OCI-LY7 (cell line): ENCODE results near the gene IP6K3. TPM values are rescaled to one million over a fixed set of nuclear protein-coding genes. Genes with fewer than 3 reads are reported as not detected.

Experiments
- BruUV-seq: library from RNA; stranded (reverse); fragments of 400-500 nt; replicated peaks from 2 replicates; lab custom pipeline; 2021; lab: Mats Ljungman, UMichigan
- CTCF ChIA-PET: fragments of 300-600 bp; sonication (Branson Sonifier 250); formaldehyde crosslinking; loops from one replicate; lab custom pipeline; 2022; ENCODE audit warnings: antibody characterized with exemption; ENCODE audit not compliant: unreplicated experiment; lab: Charles Lee
- POLR2A ChIA-PET: fragments of 300-600 bp; sonication (Branson Sonifier 250); formaldehyde crosslinking; loops from one replicate; lab custom pipeline; 2022; ENCODE audit warnings: antibody characterized with exemption; lab: Charles Lee
- DNase-seq: peaks from one replicate; pipeline ENCODE4 v3.0.0-alpha.2; 2015; ENCODE audit warnings: low spot score
- H2AFZ ChIP-seq: fragments of 200-600 bp; sonication (generic), shearing (Covaris generic); 2 replicates; pipeline ENCODE4 v1.6.1; 2014; ENCODE audit warnings: mild to moderate bottlenecking, antibody characterized with exemption, low read length, moderate library complexity
- H3K27ac ChIP-seq: fragments of 200-600 bp; sonication (generic); 2 replicates; pipeline ENCODE4 v1.5.1; 2014; ENCODE audit warnings: mixed run types, low read depth, mild to moderate bottlenecking, moderate library complexity, low read length, inconsistent platforms; ENCODE audit not compliant: poor library complexity, severe bottlenecking
- H3K36me3 ChIP-seq: fragments of 200-600 bp; sonication (generic); 2 replicates; pipeline ENCODE4 v1.6.1; 2014; ENCODE audit warnings: mild to moderate bottlenecking, antibody characterized with exemption, low read length, moderate library complexity, mixed read lengths; ENCODE audit not compliant: insufficient read depth
- H3K4me1 ChIP-seq: fragments of 200-600 bp; sonication (generic); 2 replicates; pipeline ENCODE4 v1.5.1; 2014; ENCODE audit warnings: mild to moderate bottlenecking, low read length; ENCODE audit not compliant: insufficient read depth, poor library complexity, severe bottlenecking
- H3K4me2 ChIP-seq: fragments of 200-600 bp; sonication (generic); 2 replicates; pipeline ENCODE4 v1.6.1; 2014; ENCODE audit warnings: mild to moderate bottlenecking, low read length
- H3K4me3 ChIP-seq: fragments of 200-600 bp; sonication (generic); 2 replicates; pipeline ENCODE4 v1.5.1; 2014; ENCODE audit warnings: mild to moderate bottlenecking, low read depth, low read length; ENCODE audit not compliant: poor library complexity, severe bottlenecking
- H3K79me2 ChIP-seq: fragments of 200-600 bp; sonication (generic); 2 replicates; pipeline ENCODE4 v1.6.1; 2016; ENCODE audit warnings: low read depth, mild to moderate bottlenecking, low read length, moderate library complexity, mixed read lengths; ENCODE audit not compliant: insufficient read depth
- H3K9me2 ChIP-seq: fragments of 200-600 bp; sonication (generic); 2 replicates; pipeline ENCODE4 v1.6.1; 2016; ENCODE audit warnings: mild to moderate bottlenecking, low read length, mixed read lengths; ENCODE audit not compliant: insufficient read depth
- H3K9me3 ChIP-seq: fragments of 200-600 bp; sonication (generic); 2 replicates; pipeline ENCODE4 v1.6.1; 2014; ENCODE audit warnings: mild to moderate bottlenecking, mixed run types, low read length, mixed read lengths
- H4K20me1 ChIP-seq: fragments of 200-600 bp; sonication (generic); 2 replicates; pipeline ENCODE4 v1.6.1; 2014; ENCODE audit warnings: mild to moderate bottlenecking, antibody characterized with exemption, low read length, moderate library complexity, mixed read lengths; ENCODE audit not compliant: insufficient read depth
- EZH2phosphoT487 ChIP-seq: fragments of 200-600 bp; sonication (generic); IDR thresholded peaks from 2 replicates; pipeline ENCODE4 v1.6.1; 2018; ENCODE audit warnings: low read depth, borderline replicate concordance, mild to moderate bottlenecking, mixed run types, antibody characterized with exemption, low read length, moderate library complexity, mixed read lengths
- intact Hi-C: fragments of 100-400 bp; cut with micrococcal nuclease; formaldehyde crosslinking; loops from one replicate; pipeline ENCODE4 v1.10.0; 2022; ENCODE audit not compliant: unreplicated experiment
- total RNA-seq, 2 experiments: library from RNA; depleted of rRNA in 1 of 2; stranded (reverse); fragments of >200 nt in 1 of 2; shearing (Covaris generic) in 1 of 2; gene quantifications; 2 replicates each; pipeline ENCODE4 v1.2.3, GENCODE V29; 2014 to 2022
- TF ChIP-seq, protein P1 (sequence below): fragments of 200-600 bp; sonication (generic); conservative IDR thresholded peaks from 2 replicates; pipeline ENCODE4 v1.5.1; 2014; ENCODE audit warnings: mild to moderate bottlenecking, antibody characterized with exemption, low read length, moderate library complexity, mixed read lengths

Gene IP6K3
- total RNA-seq, 2 experiments from 2014 or later = not detected

DNA sequence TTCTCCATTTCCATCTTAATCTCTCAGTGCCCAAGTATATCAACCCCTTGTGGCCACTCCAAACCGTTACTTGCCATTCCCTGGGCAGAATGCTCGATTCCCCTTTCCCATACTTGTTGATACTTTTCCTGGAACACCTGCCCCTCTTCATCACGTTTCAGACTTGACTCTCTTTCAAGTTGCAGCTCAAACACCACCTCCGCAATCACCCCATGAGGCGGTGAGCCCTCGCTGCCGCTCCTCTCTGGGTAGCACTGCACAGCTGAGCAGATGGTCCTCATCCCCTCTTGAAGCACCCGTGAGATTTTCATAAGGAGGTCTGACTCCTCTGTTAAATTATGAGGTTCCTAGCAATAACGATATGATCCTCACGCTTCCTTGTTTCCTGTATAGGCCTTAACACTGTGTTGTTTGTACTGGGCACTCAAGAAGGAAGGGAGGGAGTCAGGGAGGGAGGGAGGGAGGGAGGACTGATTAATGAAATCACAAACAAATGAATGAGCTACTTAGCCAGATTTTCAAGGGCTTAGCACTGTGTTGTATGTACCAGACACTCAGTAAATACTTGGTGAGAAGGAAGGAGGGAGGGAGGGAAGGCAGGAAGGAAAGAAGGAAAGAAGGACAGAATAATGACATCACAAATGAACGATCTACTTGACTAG, 27.2 kb downstream of the IP6K3 start:
- TF ChIP-seq, protein P1, sequence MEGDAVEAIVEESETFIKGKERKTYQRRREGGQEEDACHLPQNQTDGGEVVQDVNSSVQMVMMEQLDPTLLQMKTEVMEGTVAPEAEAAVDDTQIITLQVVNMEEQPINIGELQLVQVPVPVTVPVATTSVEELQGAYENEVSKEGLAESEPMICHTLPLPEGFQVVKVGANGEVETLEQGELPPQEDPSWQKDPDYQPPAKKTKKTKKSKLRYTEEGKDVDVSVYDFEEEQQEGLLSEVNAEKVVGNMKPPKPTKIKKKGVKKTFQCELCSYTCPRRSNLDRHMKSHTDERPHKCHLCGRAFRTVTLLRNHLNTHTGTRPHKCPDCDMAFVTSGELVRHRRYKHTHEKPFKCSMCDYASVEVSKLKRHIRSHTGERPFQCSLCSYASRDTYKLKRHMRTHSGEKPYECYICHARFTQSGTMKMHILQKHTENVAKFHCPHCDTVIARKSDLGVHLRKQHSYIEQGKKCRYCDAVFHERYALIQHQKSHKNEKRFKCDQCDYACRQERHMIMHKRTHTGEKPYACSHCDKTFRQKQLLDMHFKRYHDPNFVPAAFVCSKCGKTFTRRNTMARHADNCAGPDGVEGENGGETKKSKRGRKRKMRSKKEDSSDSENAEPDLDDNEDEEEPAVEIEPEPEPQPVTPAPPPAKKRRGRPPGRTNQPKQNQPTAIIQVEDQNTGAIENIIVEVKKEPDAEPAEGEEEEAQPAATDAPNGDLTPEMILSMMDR = no peak
- TF ChIP-seq EZH2phosphoT487 = no peak
- Histone ChIP-seq H3K4me1 (peaks cover 5% of the 10 kb centered on the region), H4K20me1 (no peaks in the 10 kb centered on the region), H3K36me3 (no peaks in the 10 kb centered on the region), H3K4me3 (no peak overlapping the region), H3K79me2 (no peaks in the 10 kb centered on the region), H3K9me2 (no peaks in the 10 kb centered on the region), H3K4me2 (no peak overlapping the region), H2AFZ (no peak overlapping the region), H3K9me3 (no peaks in the 10 kb centered on the region), H3K27ac (no peak overlapping the region)
- ChIA-PET CTCF (interaction anchor here (1.0 kb wide), 1 partner anchor 8 kb away, joined by 3 read pairs; no protein-coding TSS in a partner anchor), POLR2A (interaction anchor here (0.6 kb wide), 1 partner anchor 94 kb away, joined by 3 read pairs; no protein-coding TSS in a partner anchor)
- intact Hi-C loops = no loop called here
- BruUV-seq = no TSS peak
- DNase-seq = no peak

- H4K20me1 ChIP-seq = no peaks in the 10 kb centered on the region
- H3K4me1 ChIP-seq = peaks cover 5% of the 10 kb centered on the region
- no peak overlapping the region for H2AFZ ChIP-seq
- intact Hi-C loops = no loop called here
- no peaks in the 10 kb centered on the region for H3K9me2 ChIP-seq
- H3K79me2 ChIP-seq = no peaks in the 10 kb centered on the region
- no peak overlapping the region for H3K27ac ChIP-seq
- TF ChIP-seq, protein P1 = no peak
- no peak for TF ChIP-seq EZH2phosphoT487
- DNase-seq = no peak
- ChIA-PET POLR2A (interaction anchor here (0.5 kb wide), 1 partner anchor 84 kb away, joined by 3 read pairs; no protein-coding TSS in a partner anchor), CTCF (no interaction called here)
- H3K9me3 ChIP-seq = no peaks in the 10 kb centered on the region
- H3K4me2 ChIP-seq = no peak overlapping the region
- H3K4me3 ChIP-seq = no peak overlapping the region
- H3K36me3 ChIP-seq = no peaks in the 10 kb centered on the region
- BruUV-seq = no TSS peak
These were observed 28.0 kb downstream of the IP6K3 start for GRCh38 chr6:33718713-33719112.

- no peak for DNase-seq
- Histone ChIP-seq H3K79me2 (no peaks in the 10 kb centered on the region), H3K9me2 (no peaks in the 10 kb centered on the region), H3K36me3 (no peaks in the 10 kb centered on the region), H3K9me3 (no peaks in the 10 kb centered on the region), H3K27ac (no peak overlapping the region), H4K20me1 (no peaks in the 10 kb centered on the region), H3K4me1 (peaks cover 5% of the 10 kb centered on the region), H2AFZ (no peak overlapping the region), H3K4me3 (no peak overlapping the region), H3K4me2 (no peak overlapping the region)
- no TSS peak for BruUV-seq
- POLR2A ChIA-PET = interaction anchor here (0.5 kb wide), 1 partner anchor 85 kb away, joined by 3 read pairs; no protein-coding TSS in a partner anchor
- intact Hi-C loops = no loop called here
- CTCF ChIA-PET = no interaction called here
- TF ChIP-seq, protein P1 = no peak
- no peak for TF ChIP-seq EZH2phosphoT487
These were observed 28.7 kb downstream of the IP6K3 start for GRCh38 chr6:33717934-33718455.
